GM13976 (cell line): ENCODE results near the gene KIFBP.

ENCODE experiments used
- DNase-seq: peaks from one replicate; pipeline ENCODE4 v3.0.0; 2012; ENCODE audit warnings: low spot score
- CTCF ChIP-seq: IDR thresholded peaks from 2 replicates; pipeline ENCODE4 v1.5.1; 2012; ENCODE audit warnings: borderline replicate concordance, mild to moderate bottlenecking; ENCODE audit not compliant: insufficient read depth; ENCODE audit errors: extremely low read depth, missing control alignments, control extremely low read depth
- in situ Hi-C: fragments of 300-500 bp; cut with MboI; formaldehyde crosslinking; loops from one replicate; pipeline ENCODE4 v1.12.0; 2022; ENCODE audit warnings: low sequenced_read_pairs, mixed read lengths, inconsistent platforms; ENCODE audit not compliant: unreplicated experiment

KIFBP gene

GRCh38 chr10:69064762-69065328 is 76.2 kb downstream of the KIFBP start:
- no peak for TF ChIP-seq CTCF
- in situ Hi-C loops: no loop called here
- no peak for DNase-seq

GRCh38 chr10:69065406-69066361 is 77.1 kb downstream of the KIFBP start:
- peak; percentile 68 for DNase-seq
- in situ Hi-C loops: no loop called here
- TF ChIP-seq CTCF: no peak
